HCT116 (cell line): ENCODE results near the gene KCND2. TPM values are rescaled to one million over a fixed set of nuclear protein-coding genes. Genes with fewer than 3 reads are reported as not detected.

Experiments used
- ATAC-seq: fragments of 200-7000 bp; cut with Tn5 transposase; 2 replicates; pipeline ENCODE4 v1.9.1; 2020; ENCODE audit warnings: mild to moderate bottlenecking, moderate library complexity
- BruUV-seq: library from RNA; stranded (reverse); fragments of 400-500 nt; replicated peaks from 2 replicates; lab custom pipeline; 2021; lab: Mats Ljungman, UMichigan
- CTCF ChIA-PET: fragments of 300-600 bp; sonication (Branson Sonifier 250); formaldehyde crosslinking; loops from one replicate; lab custom pipeline; 2021; ENCODE audit warnings: antibody characterized with exemption; lab: Charles Lee
- POLR2A ChIA-PET: fragments of 300-600, 350-600 bp; sonication (Branson Sonifier 250); formaldehyde crosslinking; loops from one replicate; lab custom pipeline; 2021; ENCODE audit warnings: antibody characterized with exemption; lab: Charles Lee
- RAD21 ChIA-PET, 2 experiments: fragments of 300-600 bp; sonication (Branson Sonifier 250); formaldehyde crosslinking; loops; one replicate each; lab custom pipeline; 2023; ENCODE audit warnings: low total read pairs in 2 of 2; ENCODE audit not compliant: uncharacterized antibody in 2 of 2, unreplicated experiment in 2 of 2, low non-redundant PET in 1 of 2; lab: Charles Lee
- DNase-seq: peaks from one replicate; pipeline ENCODE4 v3.0.0-alpha.2; 2010; ENCODE audit warnings: low read depth, low spot score
- H2AFZ ChIP-seq: fragments of 200-600 bp; shearing (Covaris generic), sonication (generic); 2 replicates; pipeline ENCODE4 v1.6.1; 2017; ENCODE audit warnings: low read depth, mixed run types, mixed read lengths, antibody characterized with exemption, low read length; ENCODE audit not compliant: poor library complexity, severe bottlenecking
- H3K27ac ChIP-seq: 2 replicates; pipeline ENCODE4 v1.5.1; 2012; ENCODE audit warnings: low read depth, low read length
- H3K27me3 ChIP-seq: fragments of 200-600 bp; sonication (generic); 2 replicates; pipeline ENCODE4 v1.6.1; 2016; ENCODE audit warnings: mixed run types, low read length, mixed read lengths; ENCODE audit not compliant: insufficient read depth
- H3K36me3 ChIP-seq, 2 experiments: fragments of 200-500 bp in 1 of 2; fragments of 200-600 bp in 1 of 2; sonication (Bioruptor generic) in 1 of 2; sonication (generic) in 1 of 2; 2 replicates each; pipeline versions ENCODE4 v1.5.1 to v1.6.1; 2014 to 2016; ENCODE audit warnings: low read length in 2 of 2, inconsistent platforms in 1 of 2, mixed read lengths in 1 of 2, mixed run types in 1 of 2; ENCODE audit not compliant: insufficient read depth in 2 of 2, control insufficient read depth in 1 of 2
- H3K4me1 ChIP-seq, 2 experiments: fragments of 200-600 bp in 1 of 2; sonication (generic) in 1 of 2; 2 replicates each; pipeline versions ENCODE4 v1.5.1 to v1.6.1; 2012 to 2017; ENCODE audit warnings: low read length in 2 of 2, inconsistent platforms in 1 of 2, mild to moderate bottlenecking in 1 of 2, mixed read lengths in 1 of 2, mixed run types in 1 of 2, moderate library complexity in 1 of 2; ENCODE audit not compliant: insufficient read depth in 2 of 2, control insufficient read depth in 1 of 2
- H3K4me2 ChIP-seq: fragments of 200-600 bp; sonication (generic); 2 replicates; pipeline ENCODE4 v1.6.1; 2017; ENCODE audit warnings: mixed run types, low read length, mixed read lengths
- H3K4me3 ChIP-seq, 2 experiments: fragments of 200-600 bp in 1 of 2; sonication (generic) in 1 of 2; replicated peaks in 1 of 2; 2 replicates each; pipeline ENCODE4 v1.5.1; 2011 to 2016; ENCODE audit warnings: low read length in 2 of 2, control low read depth in 1 of 2, low read depth in 1 of 2, mild to moderate bottlenecking in 1 of 2, mixed read lengths in 1 of 2, mixed run types in 1 of 2
- H3K79me2 ChIP-seq: fragments of 200-600 bp; sonication (generic); 2 replicates; pipeline ENCODE4 v1.6.1; 2017; ENCODE audit warnings: mild to moderate bottlenecking, mixed run types, low read length, moderate library complexity, mixed read lengths; ENCODE audit not compliant: insufficient read depth
- H3K9ac ChIP-seq: fragments of 200-600 bp; sonication (generic); 2 replicates; pipeline ENCODE4 v1.6.1; 2016; ENCODE audit warnings: low read length, mixed read lengths
- H3K9me2 ChIP-seq: fragments of 200-600 bp; sonication (generic), shearing (Covaris generic); 2 replicates; pipeline ENCODE4 v1.6.1; 2017; ENCODE audit warnings: mixed run types, mild to moderate bottlenecking, moderate library complexity; ENCODE audit not compliant: insufficient read depth
- H3K9me3 ChIP-seq, 2 experiments: fragments of 200-500 bp in 1 of 2; fragments of 200-600 bp in 1 of 2; sonication (Bioruptor generic) in 1 of 2; sonication (generic) in 1 of 2; 2 replicates each; pipeline ENCODE4 v1.6.1; 2014 to 2017; ENCODE audit warnings: low read length in 2 of 2, mixed read lengths in 2 of 2, inconsistent platforms in 1 of 2, low read depth in 1 of 2, mild to moderate bottlenecking in 1 of 2, mixed run types in 1 of 2, moderate library complexity in 1 of 2; ENCODE audit not compliant: control insufficient read depth in 1 of 2, insufficient read depth in 1 of 2
- H4K20me1 ChIP-seq: fragments of 200-600 bp; sonication (generic), shearing (Covaris generic); 2 replicates; pipeline ENCODE4 v1.6.1; 2017; ENCODE audit warnings: mixed run types, mild to moderate bottlenecking, moderate library complexity; ENCODE audit not compliant: insufficient read depth
- CTCF ChIP-seq, 3 experiments: fragments of 200-600 bp in 1 of 3; sonication (generic) in 1 of 3; IDR thresholded peaks in 2 of 3; conservative IDR thresholded peaks in 1 of 3; 2 replicates each; pipeline ENCODE4 v1.5.1; 2012 to 2017; ENCODE audit warnings: low read depth in 2 of 3, low read length in 2 of 3, antibody characterized with exemption in 1 of 3, borderline replicate concordance in 1 of 3, control low read depth in 1 of 3, mild to moderate bottlenecking in 1 of 3, mixed read lengths in 1 of 3, mixed run types in 1 of 3, moderate library complexity in 1 of 3; ENCODE audit not compliant: insufficient read depth in 1 of 3
- EZH2phosphoT487 ChIP-seq: fragments of 200-600 bp; IDR thresholded peaks from 2 replicates; pipeline ENCODE4 v1.6.1; 2018; ENCODE audit warnings: antibody characterized with exemption, borderline replicate concordance
- JUND ChIP-seq: IDR thresholded peaks from 2 replicates; pipeline ENCODE4 v1.6.1; 2012
- MAX ChIP-seq: IDR thresholded peaks from 2 replicates; pipeline ENCODE4 v1.6.1; 2012
- RAD21 ChIP-seq: IDR thresholded peaks from 2 replicates; pipeline ENCODE4 v1.6.1; 2012; ENCODE audit warnings: low read depth, mild to moderate bottlenecking
- SIN3A ChIP-seq: IDR thresholded peaks from 2 replicates; pipeline ENCODE4 v1.6.1; 2012; ENCODE audit warnings: low read depth
- SP1 ChIP-seq: IDR thresholded peaks from 2 replicates; pipeline ENCODE4 v1.6.1; 2012; ENCODE audit warnings: low read depth
- TCF7L2 ChIP-seq: IDR thresholded peaks from 2 replicates; pipeline ENCODE4 v1.7.0; 2011; ENCODE audit warnings: borderline replicate concordance, inconsistent platforms; ENCODE audit not compliant: insufficient read depth, insufficient read length; ENCODE audit errors: extremely low read depth
- YY1 ChIP-seq: IDR thresholded peaks from 2 replicates; pipeline ENCODE4 v1.6.1; 2011; ENCODE audit warnings: low read length, low read depth, moderate library complexity, mild to moderate bottlenecking; ENCODE audit not compliant: insufficient replicate concordance; ENCODE audit errors: extremely low read depth
- ZBTB33 ChIP-seq: IDR thresholded peaks from 2 replicates; pipeline ENCODE4 v1.6.1; 2011; ENCODE audit warnings: mild to moderate bottlenecking, low read length, moderate library complexity; ENCODE audit not compliant: insufficient replicate concordance; ENCODE audit errors: extremely low read depth
- ZFX ChIP-seq: fragments of 450-650 bp; IDR thresholded peaks from 2 replicates; pipeline ENCODE4 v1.6.1; 2017
- intact Hi-C: fragments of 100-400 bp; cut with micrococcal nuclease; formaldehyde crosslinking; loops from 2 replicates; pipeline ENCODE4 v1.10.0; 2022
- total RNA-seq: library from RNA; stranded (reverse); gene quantifications from one replicate; pipeline ENCODE4 v1.2.1, GENCODE V29; 2021; ENCODE audit not compliant: unreplicated experiment

The KCND2 gene
- total RNA-seq, 1 experiment from 2014 or later = 0.05 TPM

GRCh38 chr7:120460949-120461348, 188.0 kb downstream of the KCND2 start (continued):
- TF ChIP-seq MAX (no peak), EZH2phosphoT487 (no peak), TCF7L2 (no peak), JUND (no peak), SIN3A (no peak), RAD21 (no peak), CTCF (IDR thresholded peaks at IDR 0.05 in 2 of 3, conservative IDR thresholded peaks at IDR 0.05 in 1 of 3; ENCODE audit: borderline replicate concordance in 1 of 3, insufficient read depth in 1 of 3, low read depth in 2 of 3, low read length in 2 of 3) (no peak), SP1 (no peak)

- BruUV-seq = no TSS peak
- H3K9me3 ChIP-seq = no peaks in the 10 kb centered on the region
- POLR2A ChIA-PET = no interaction called here
- intact Hi-C loops = no loop called here
- no peak overlapping the region for H3K4me2 ChIP-seq
- no peak overlapping the region for H2AFZ ChIP-seq
- TF ChIP-seq TCF7L2 = no peak
- no peak for TF ChIP-seq ZBTB33
- TF ChIP-seq ZFX = no peak
- TF ChIP-seq YY1 = no peak
- DNase-seq (no peak), ATAC-seq (no peak)
- no peaks in the 10 kb centered on the region for H3K79me2 ChIP-seq
- no peaks in the 10 kb centered on the region for H4K20me1 ChIP-seq
- CTCF ChIA-PET = no interaction called here
- H3K9me2 ChIP-seq = no peaks in the 10 kb centered on the region
- H3K4me3 ChIP-seq = no peak overlapping the region
- no peaks in the 10 kb centered on the region for H3K36me3 ChIP-seq
- H3K9ac ChIP-seq = no peak overlapping the region
- no peak overlapping the region for H3K27ac ChIP-seq
- no peaks in the 10 kb centered on the region for H3K4me1 ChIP-seq
- no peaks in the 10 kb centered on the region for H3K27me3 ChIP-seq
- RAD21 ChIA-PET = no interaction called here
Observed at GRCh38 chr7:120462991-120463390, 190.0 kb downstream of the KCND2 start.
